Right cardiac atrium (tissue), 5 donors: ENCODE results near the gene GRK1. TPM values are rescaled to one million over a fixed set of nuclear protein-coding genes. Genes with fewer than 3 reads are reported as not detected.
"Not testable (repeated sequence)": the region's sequence is repeated elsewhere in the genome, so short reads cannot be mapped to it uniquely, and the experiment has no call there.

Experiments
- ATAC-seq, 2 donors: fragments of 200-7000 bp; cut with Tn5 transposase; one replicate each; pipeline versions ENCODE4 v1.8.0 to v1.9.1; 2020; ENCODE audit warnings: moderate library complexity in 2 of 2, mild to moderate bottlenecking in 1 of 2
- DNase-seq, 3 donors: peaks; one replicate each; pipeline ENCODE4 v3.0.0-alpha.2; 2020
- H3K27ac ChIP-seq: one replicate; pipeline ENCODE4 v1.5.1; 2013; ENCODE audit warnings: mild to moderate bottlenecking, low read length, control low read depth, moderate library complexity
- H3K27me3 ChIP-seq: one replicate; pipeline ENCODE4 v1.6.1; 2013; ENCODE audit not compliant: control insufficient read depth, insufficient read depth
- H3K4me1 ChIP-seq: one replicate; pipeline ENCODE4 v1.6.1; 2013; ENCODE audit warnings: low read length; ENCODE audit not compliant: control insufficient read depth, insufficient read depth
- H3K4me3 ChIP-seq: one replicate; pipeline ENCODE4 v1.5.1; 2013; ENCODE audit warnings: low read length, control low read depth
- H3K9me3 ChIP-seq: one replicate; pipeline ENCODE4 v1.6.1; 2013; ENCODE audit warnings: low read length; ENCODE audit not compliant: control insufficient read depth
- WGBS: extraction: QIAGEN DNeasy Blood & Tissue Kit; methylation state at CpG from one replicate; pipeline ENCODE4 v1.1.7; 2013; 5-methylcytosine and 5-hydroxymethylcytosine counted together
- intact Hi-C, 4 donors: fragments of 100-400 bp; cut with DNase I; formaldehyde crosslinking; loops; one replicate each; pipeline versions ENCODE4 v1.11.0 to v1.14.0; 2022 to 2023
- polyA plus RNA-seq: library from polyadenylated mRNA; stranded (reverse); fragments of 200-250 nt; gene quantifications from one replicate; pipeline ENCODE4 v1.2.3, GENCODE V29; 2013
- total RNA-seq, 4 donors: library from RNA; stranded (reverse); fragmentation: NEBNext Ultra II Directional; extraction: Animal tissue kit (Norgen Biotek cat#: 25700); gene quantifications; one replicate each; pipeline ENCODE4 v1.2.1, GENCODE V29; 2021
- donor health status: healthy with polysubstance abuse.
- donor health status: DM: no; HTN: yes; CAD: no.
- donor health status: DM: no; HTN: no; CAD: no.
- donor health status: DM: no; HTN: yes; CAD: no; lungs with severe emphysema.
- donor health status: DM: yes; HTN: yes; CAD: no.

GRK1 gene
- total and polyA plus RNA-seq, 5 donors, result 0.24 to 0.66 (median 0.43) TPM; not detected in 2

- H3K27me3 ChIP-seq, result no peaks in the 10 kb centered on the region
- WGBS, result 68% methylated on average over 13 of the region's 13 CpGs
- H3K4me1 ChIP-seq, result no peaks in the 10 kb centered on the region
- ATAC-seq (peak in 1 of 2 donors; percentile 6), DNase-seq (peak in 1 of 3 donors; percentile 48)
- intact Hi-C loops, result no loop called here
- H3K9me3 ChIP-seq, result no peaks in the 10 kb centered on the region
- no peak overlapping the region for H3K27ac ChIP-seq
- H3K4me3 ChIP-seq, result no peak overlapping the region
Observed at GRCh38 chr13:113749507-113749906, 82.5 kb downstream of the GRK1 start.

GRCh38 chr13:113749967-113750366, 82.9 kb downstream of the GRK1 start:
- DNase-seq, result peak in 1 of 3 donors; percentile 25
- Histone ChIP-seq H3K27me3 (no peaks in the 10 kb centered on the region), H3K4me3 (no peak overlapping the region), H3K4me1 (no peaks in the 10 kb centered on the region), H3K27ac (no peak overlapping the region), H3K9me3 (no peaks in the 10 kb centered on the region)
- WGBS, result 88% methylated on average over 11 of the region's 11 CpGs
- intact Hi-C loops, result no loop called here
- ATAC-seq, result no peak

- no peak for ATAC-seq
- Histone ChIP-seq H3K27me3 (no peaks in the 10 kb centered on the region), H3K4me1 (no peaks in the 10 kb centered on the region), H3K27ac (no peak overlapping the region), H3K9me3 (no peaks in the 10 kb centered on the region), H3K4me3 (no peak overlapping the region)
- DNase-seq, result peak in 1 of 3 donors; percentile 18
- intact Hi-C loops, result no loop called here
- WGBS, result 92% methylated on average over 23 of the region's 23 CpGs
Observed at GRCh38 chr13:113750554-113751399, 83.8 kb downstream of the GRK1 start.

- intact Hi-C loops, result no loop called here
- Histone ChIP-seq H3K27me3 (no peaks in the 10 kb centered on the region), H3K9me3 (no peaks in the 10 kb centered on the region), H3K4me1 (no peaks in the 10 kb centered on the region), H3K4me3 (no peak overlapping the region), H3K27ac (no peak overlapping the region)
- peak in 1 of 3 donors; percentile 30 for DNase-seq
- WGBS, result 95% methylated on average over 19 of the region's 19 CpGs
- no peak for ATAC-seq
Observed at GRCh38 chr13:113751491-113751890, 84.5 kb downstream of the GRK1 start.

GRCh38 chr13:113752211-113752986, 85.4 kb downstream of the GRK1 start:
- H3K27me3 ChIP-seq, H3K4me1 ChIP-seq, ATAC-seq, H3K4me3 ChIP-seq, H3K9me3 ChIP-seq, DNase-seq, intact Hi-C loops, H3K27ac ChIP-seq: not testable (repeated sequence)
- 96% methylated on average over 61 of the region's 78 CpGs for WGBS

- no peaks in the 10 kb centered on the region for H3K27me3 ChIP-seq
- no peak for DNase-seq
- H3K9me3 ChIP-seq, result no peaks in the 10 kb centered on the region
- 77% methylated on average over 11 of the region's 11 CpGs for WGBS
- intact Hi-C loops, result no loop called here
- no peak overlapping the region for H3K4me3 ChIP-seq
- no peak for ATAC-seq
- no peak overlapping the region for H3K27ac ChIP-seq
- no peaks in the 10 kb centered on the region for H3K4me1 ChIP-seq
Observed at GRCh38 chr13:113753171-113753570, 86.2 kb downstream of the GRK1 start.

- WGBS, result 75% methylated on average over 7 of the region's 7 CpGs
- no peaks in the 10 kb centered on the region for H3K4me1 ChIP-seq
- no peaks in the 10 kb centered on the region for H3K27me3 ChIP-seq
- no peak overlapping the region for H3K4me3 ChIP-seq
- intact Hi-C loops, result no loop called here
- no peak overlapping the region for H3K27ac ChIP-seq
- DNase-seq (peak in 1 of 3 donors; percentile 35), ATAC-seq (no peak)
- no peaks in the 10 kb centered on the region for H3K9me3 ChIP-seq
Observed at GRCh38 chr13:113754242-113754641, 87.2 kb downstream of the GRK1 start.

GRCh38 chr13:113754691-113755090, 87.7 kb downstream of the GRK1 start:
- DNase-seq (peak in 1 of 3 donors; percentile 39), ATAC-seq (no peak)
- 60% methylated on average over 15 of the region's 15 CpGs for WGBS
- Histone ChIP-seq H3K9me3 (no peaks in the 10 kb centered on the region), H3K27ac (no peak overlapping the region), H3K4me3 (no peak overlapping the region), H3K4me1 (no peaks in the 10 kb centered on the region), H3K27me3 (no peaks in the 10 kb centered on the region)
- intact Hi-C loops, result no loop called here

- no peaks in the 10 kb centered on the region for H3K4me1 ChIP-seq
- intact Hi-C loops, result no loop called here
- WGBS, result 93% methylated on average over 20 of the region's 20 CpGs
- H3K4me3 ChIP-seq, result no peak overlapping the region
- H3K27me3 ChIP-seq, result no peaks in the 10 kb centered on the region
- no peak for ATAC-seq
- DNase-seq, result no peak
- no peak overlapping the region for H3K27ac ChIP-seq
- H3K9me3 ChIP-seq, result no peaks in the 10 kb centered on the region
Observed at GRCh38 chr13:113756441-113757097, 89.5 kb downstream of the GRK1 start.

GRCh38 chr13:113758651-113759524, 91.9 kb downstream of the GRK1 start, which contains the start of gene TMEM255B:
TMEM255B (plus strand) TSS chr13:113759226; CDS start chr13:113759270, 44 bp downstream.
- intact Hi-C loops, result no loop called here
- H3K4me3 ChIP-seq, result peak within 1 kb of the TSS; percentile 93
- DNase-seq, result peak; percentile 85 to 95 (median 94)
- no peaks in the 10 kb centered on the region for H3K27me3 ChIP-seq
- peak; percentile 98 for ATAC-seq
- no peaks in the 10 kb centered on the region for H3K9me3 ChIP-seq
- H3K4me1 ChIP-seq, result no peaks in the 10 kb centered on the region
- WGBS, result 2% methylated on average over 80 of the region's 80 CpGs
- H3K27ac ChIP-seq, result peak within 1 kb of the TSS; percentile 32
